Neural cell (in vitro differentiated cells): Measurements from ENCODE around the gene FAS. TPM values are rescaled to one million over a fixed set of nuclear protein-coding genes. Genes with fewer than 3 reads are reported as not detected.

ENCODE experiments used
- H2AFZ ChIP-seq: fragments of 200-600, 300-800 bp; sonication (generic), shearing (Covaris generic); 2 replicates; pipeline ENCODE4 v1.6.0; 2014; ENCODE audit warnings: low read depth, mild to moderate bottlenecking, antibody characterized with exemption, low read length, moderate library complexity
- H3F3A ChIP-seq: fragments of 200-600 bp; shearing (Covaris generic); 2 replicates; pipeline ENCODE4 v1.6.1; 2016; ENCODE audit warnings: mild to moderate bottlenecking, moderate library complexity, mixed read lengths, antibody characterized with exemption, low read length; ENCODE audit not compliant: insufficient read depth, poor library complexity, severe bottlenecking
- H3K27ac ChIP-seq: fragments of 200-600, 300-800 bp; sonication (generic), shearing (Covaris generic); 2 replicates; pipeline ENCODE4 v1.5.1; 2014; ENCODE audit warnings: mild to moderate bottlenecking, low read length, moderate library complexity
- H3K27me3 ChIP-seq: fragments of 300-800, 200-600 bp; sonication (generic), shearing (Covaris generic); 2 replicates; pipeline ENCODE4 v1.6.0; 2014; ENCODE audit warnings: mild to moderate bottlenecking, low read depth, low read length, moderate library complexity; ENCODE audit not compliant: insufficient read depth
- H3K36me3 ChIP-seq: fragments of 300-800, 200-600 bp; sonication (generic), shearing (Covaris generic); 2 replicates; pipeline ENCODE4 v1.5.1; 2014; ENCODE audit warnings: mild to moderate bottlenecking, antibody characterized with exemption, low read length, moderate library complexity; ENCODE audit not compliant: insufficient read depth
- H3K4me2 ChIP-seq: fragments of 300-800, 200-600 bp; sonication (generic), shearing (Covaris generic); 2 replicates; pipeline ENCODE4 v1.6.0; 2014; ENCODE audit warnings: mild to moderate bottlenecking, low read length
- H3K4me3 ChIP-seq: fragments of 300-800, 200-600 bp; sonication (generic), shearing (Covaris generic); 2 replicates; pipeline ENCODE4 v1.5.1; 2014; ENCODE audit warnings: mild to moderate bottlenecking, low read length, moderate library complexity
- H3K79me2 ChIP-seq: fragments of 200-600 bp; shearing (Covaris generic); replicated peaks from 2 replicates; pipeline ENCODE4 v1.6.0; 2014; ENCODE audit warnings: mild to moderate bottlenecking, low read length, moderate library complexity; ENCODE audit not compliant: insufficient read depth
- H3K9ac ChIP-seq: fragments of 300-800, 200-600 bp; sonication (generic), shearing (Covaris generic); 2 replicates; pipeline ENCODE4 v1.6.1; 2016; ENCODE audit warnings: mild to moderate bottlenecking, low read length, mixed read lengths
- H3K9me2 ChIP-seq: fragments of 200-600 bp; shearing (Covaris generic); 2 replicates; pipeline ENCODE4 v1.6.1; 2016; ENCODE audit warnings: mild to moderate bottlenecking, low read length, mixed read lengths; ENCODE audit not compliant: insufficient read depth
- H3K9me3 ChIP-seq: fragments of 200-600, 300-800 bp; sonication (generic), shearing (Covaris generic); 2 replicates; pipeline ENCODE4 v1.6.1; 2016; ENCODE audit warnings: mild to moderate bottlenecking, mixed run types, low read length, moderate library complexity, mixed read lengths
- H4K20me1 ChIP-seq: fragments of 200-600 bp; shearing (Covaris generic); 2 replicates; pipeline ENCODE4 v1.6.1; 2016; ENCODE audit warnings: mild to moderate bottlenecking, mixed run types; ENCODE audit not compliant: insufficient read depth
- CTCF ChIP-seq: fragments of 450-650 bp; IDR thresholded peaks from 2 replicates; pipeline ENCODE4 v1.5.1; 2014; ENCODE audit warnings: antibody characterized with exemption, mild to moderate bottlenecking, moderate library complexity; ENCODE audit not compliant: poor library complexity, severe bottlenecking
- EP300 ChIP-seq: fragments of 450-650 bp; conservative IDR thresholded peaks from 2 replicates; pipeline ENCODE4 v1.6.1; 2014; ENCODE audit warnings: antibody characterized with exemption, mild to moderate bottlenecking, moderate library complexity; ENCODE audit not compliant: poor library complexity, severe bottlenecking
- EZH2 ChIP-seq: fragments of 200-600, 300-800 bp; shearing (Covaris generic), sonication (generic); IDR thresholded peaks from 2 replicates; pipeline ENCODE4 v1.6.1; 2014; ENCODE audit warnings: antibody characterized with exemption, low read length, borderline replicate concordance, mild to moderate bottlenecking; ENCODE audit not compliant: insufficient read depth, poor library complexity, severe bottlenecking
- MXI1 ChIP-seq: fragments of 450-650 bp; conservative IDR thresholded peaks from 2 replicates; pipeline ENCODE4 v1.6.1; 2014; ENCODE audit warnings: antibody characterized with exemption, mild to moderate bottlenecking; ENCODE audit not compliant: poor library complexity, severe bottlenecking
- POLR2AphosphoS5 ChIP-seq: IDR thresholded peaks from 2 replicates; pipeline ENCODE4 v1.6.1; 2012
- RAD21 ChIP-seq: fragments of 450-650 bp; conservative IDR thresholded peaks from 2 replicates; pipeline ENCODE4 v1.6.1; 2014; ENCODE audit warnings: antibody characterized with exemption, mild to moderate bottlenecking, moderate library complexity
- SMC3 ChIP-seq: fragments of 450-650 bp; conservative IDR thresholded peaks from 2 replicates; pipeline ENCODE4 v1.6.1; 2014; ENCODE audit warnings: antibody characterized with exemption, mild to moderate bottlenecking, moderate library complexity; ENCODE audit not compliant: poor library complexity
- TAF1 ChIP-seq: IDR thresholded peaks from 2 replicates; pipeline ENCODE4 v1.6.1; 2012; ENCODE audit warnings: low read depth
- polyA plus RNA-seq: library from polyadenylated mRNA; depleted of rRNA; stranded (reverse); fragments of >200 nt; gene quantifications from 2 replicates; pipeline ENCODE4 v1.2.3, GENCODE V29; 2014
- TF ChIP-seq, protein P1 (sequence below): IDR thresholded peaks from 2 replicates; pipeline ENCODE4 v1.6.1; 2012; ENCODE audit warnings: borderline replicate concordance

FAS gene
- polyA plus RNA-seq, 1 donor from 2014 or later, result 2.5 TPM

GRCh38 chr10:89025453-89025852 lies 34.9 kb downstream of the FAS start:
- no peaks in the 10 kb centered on the region for H3K36me3 ChIP-seq
- no peak overlapping the region for H2AFZ ChIP-seq
- no peaks in the 10 kb centered on the region for H3K27me3 ChIP-seq
- no peak overlapping the region for H3K27ac ChIP-seq
- H3K4me2 ChIP-seq, result no peak overlapping the region
- no peaks in the 10 kb centered on the region for H3K79me2 ChIP-seq
- no peaks in the 10 kb centered on the region for H3K9me3 ChIP-seq
- no peaks in the 10 kb centered on the region for H3F3A ChIP-seq
- H3K9ac ChIP-seq, result no peak overlapping the region
- no peak overlapping the region for H3K4me3 ChIP-seq
- TF ChIP-seq TAF1, result no peak
- H4K20me1 ChIP-seq, result no peaks in the 10 kb centered on the region
- no peaks in the 10 kb centered on the region for H3K9me2 ChIP-seq

DNA sequence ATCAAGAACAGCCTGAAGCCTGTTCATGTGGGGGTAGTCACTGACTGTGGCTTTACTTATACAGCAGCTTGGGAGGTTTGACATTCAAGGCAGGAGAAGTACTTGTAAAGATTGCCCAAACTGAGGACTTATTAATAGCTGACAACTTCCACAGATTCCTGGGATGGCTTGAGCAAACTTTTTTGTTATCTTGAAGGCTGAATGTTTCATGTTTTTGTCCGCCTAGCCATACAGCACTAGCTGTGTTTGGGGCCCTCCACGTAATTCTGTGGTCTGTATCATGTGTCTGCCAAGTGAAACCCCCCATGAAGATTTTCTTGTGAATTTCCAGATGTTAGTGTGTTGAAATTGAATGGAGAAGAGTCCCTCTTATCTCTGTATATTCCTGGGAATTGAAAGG lies 38.6 kb downstream of the FAS start:
- Histone ChIP-seq H3K27me3 (no peaks in the 10 kb centered on the region), H3K9ac (no peak overlapping the region), H3K4me2 (no peak overlapping the region), H3K4me3 (no peak overlapping the region), H3K9me3 (no peaks in the 10 kb centered on the region), H3K36me3 (no peaks in the 10 kb centered on the region), H3K9me2 (no peaks in the 10 kb centered on the region), H3K79me2 (no peaks in the 10 kb centered on the region), H4K20me1 (no peaks in the 10 kb centered on the region), H3K27ac (no peak overlapping the region), H3F3A (no peaks in the 10 kb centered on the region), H2AFZ (no peak overlapping the region)
- TF ChIP-seq CTCF (no peak), MXI1 (no peak), POLR2AphosphoS5 (no peak), EP300 (no peak), SMC3 (no peak), EZH2 (no peak), TAF1 (no peak), RAD21 (no peak)
- TF ChIP-seq, protein P1, sequence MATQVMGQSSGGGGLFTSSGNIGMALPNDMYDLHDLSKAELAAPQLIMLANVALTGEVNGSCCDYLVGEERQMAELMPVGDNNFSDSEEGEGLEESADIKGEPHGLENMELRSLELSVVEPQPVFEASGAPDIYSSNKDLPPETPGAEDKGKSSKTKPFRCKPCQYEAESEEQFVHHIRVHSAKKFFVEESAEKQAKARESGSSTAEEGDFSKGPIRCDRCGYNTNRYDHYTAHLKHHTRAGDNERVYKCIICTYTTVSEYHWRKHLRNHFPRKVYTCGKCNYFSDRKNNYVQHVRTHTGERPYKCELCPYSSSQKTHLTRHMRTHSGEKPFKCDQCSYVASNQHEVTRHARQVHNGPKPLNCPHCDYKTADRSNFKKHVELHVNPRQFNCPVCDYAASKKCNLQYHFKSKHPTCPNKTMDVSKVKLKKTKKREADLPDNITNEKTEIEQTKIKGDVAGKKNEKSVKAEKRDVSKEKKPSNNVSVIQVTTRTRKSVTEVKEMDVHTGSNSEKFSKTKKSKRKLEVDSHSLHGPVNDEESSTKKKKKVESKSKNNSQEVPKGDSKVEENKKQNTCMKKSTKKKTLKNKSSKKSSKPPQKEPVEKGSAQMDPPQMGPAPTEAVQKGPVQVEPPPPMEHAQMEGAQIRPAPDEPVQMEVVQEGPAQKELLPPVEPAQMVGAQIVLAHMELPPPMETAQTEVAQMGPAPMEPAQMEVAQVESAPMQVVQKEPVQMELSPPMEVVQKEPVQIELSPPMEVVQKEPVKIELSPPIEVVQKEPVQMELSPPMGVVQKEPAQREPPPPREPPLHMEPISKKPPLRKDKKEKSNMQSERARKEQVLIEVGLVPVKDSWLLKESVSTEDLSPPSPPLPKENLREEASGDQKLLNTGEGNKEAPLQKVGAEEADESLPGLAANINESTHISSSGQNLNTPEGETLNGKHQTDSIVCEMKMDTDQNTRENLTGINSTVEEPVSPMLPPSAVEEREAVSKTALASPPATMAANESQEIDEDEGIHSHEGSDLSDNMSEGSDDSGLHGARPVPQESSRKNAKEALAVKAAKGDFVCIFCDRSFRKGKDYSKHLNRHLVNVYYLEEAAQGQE, result no peak
